ENCODE data around the gene HSPA1A. TPM values are rescaled to one million over a fixed set of nuclear protein-coding genes. Genes with fewer than 3 reads are reported as not detected.
A peak's percentile ranks its signal among the peaks of the same experiment; 100 is the strongest.
"Not testable (repeated sequence)": the region's sequence is repeated elsewhere in the genome, so short reads cannot be mapped to it uniquely, and the experiment has no call there.

HSPA1A gene
- polyA plus RNA-seq, 3 donors = 32.5 to 514 (median 76.3) TPM

GRCh38 chr6:31827286-31828079 is 12.1 kb downstream of the HSPA1A start, which contains the start of gene HSPA1B:
Gene HSPA1B (plus strand): TSS chr6:31827738. CDS start chr6:31827951, 213 bp downstream.
- WGBS, 3 donors = 0 to 1% (median 0%) methylated on average over 46 to 51 of the region's 56 CpGs
- peak within 1 kb of the TSS; percentile 21 for H3K27ac ChIP-seq (ENCODE audit: low read depth, low read length)

GRCh38 chr6:31829633-31830283 is 14.4 kb downstream of the HSPA1A start:
- no peak overlapping the region for H3K27ac ChIP-seq (ENCODE audit: low read depth, low read length)
- 1 to 3% (median 2%) methylated on average over 11 to 15 of the region's 15 CpGs for WGBS, 3 donors

- H3K27ac ChIP-seq (ENCODE audit: low read depth, low read length) = no peak overlapping the region
- 41 to 54% (median 47%) methylated on average over 6 of the region's 6 CpGs for WGBS, 3 donors
Observed at GRCh38 chr6:31830886-31831335, 15.6 kb downstream of the HSPA1A start.

GRCh38 chr6:31831350-31832215 is 16.2 kb downstream of the HSPA1A start:
- no peak overlapping the region for H3K27ac ChIP-seq (ENCODE audit: low read depth, low read length)
- 70 to 83% (median 76%) methylated on average over 15 of the region's 15 CpGs for whole genome bisulfite sequencing, 3 donors

GRCh38 chr6:31834367-31835250 is 19.3 kb downstream of the HSPA1A start:
- 0 to 1% (median 0%) methylated on average over 58 to 59 of the region's 59 CpGs for whole genome bisulfite sequencing, 3 donors
- H3K27ac ChIP-seq (ENCODE audit: low read depth, low read length) = peak overlapping the region; percentile 63

- no peak overlapping the region for H3K27ac ChIP-seq (ENCODE audit: low read depth, low read length)
- WGBS, 3 donors = 9 to 18% (median 13%) methylated on average over 14 of the region's 14 CpGs
Observed at GRCh38 chr6:31836047-31836473, 20.7 kb downstream of the HSPA1A start.

- WGBS, 3 donors = 20 to 23% (median 21%) methylated on average over 12 of the region's 12 CpGs
- no peak overlapping the region for H3K27ac ChIP-seq (ENCODE audit: low read depth, low read length)
Observed at GRCh38 chr6:31836474-31837368, 21.4 kb downstream of the HSPA1A start.

GRCh38 chr6:31837369-31838113 is 22.2 kb downstream of the HSPA1A start:
- H3K27ac ChIP-seq (ENCODE audit: low read depth, low read length) = no peak overlapping the region
- 9 to 33% (median 14%) methylated on average over 1 of the region's 1 CpG for WGBS, 3 donors

- 87 to 90% (median 87%) methylated on average over 9 of the region's 9 CpGs for WGBS, 3 donors
- not testable (repeated sequence) for H3K27ac ChIP-seq (ENCODE audit: low read depth, low read length)
Observed at GRCh38 chr6:31838114-31838553, 22.8 kb downstream of the HSPA1A start.

GRCh38 chr6:31838968-31839367 is 23.6 kb downstream of the HSPA1A start:
- WGBS, 3 donors = 93 to 95% (median 94%) methylated on average over 3 of the region's 3 CpGs
- no peak overlapping the region for H3K27ac ChIP-seq (ENCODE audit: low read depth, low read length)

- not testable (repeated sequence) for H3K27ac ChIP-seq (ENCODE audit: low read depth, low read length)
- WGBS, 3 donors = 87 to 90% (median 89%) methylated on average over 8 of the region's 8 CpGs
Observed at GRCh38 chr6:31839779-31840126, 24.4 kb downstream of the HSPA1A start.

- no peak overlapping the region for H3K27ac ChIP-seq (ENCODE audit: low read depth, low read length)
- WGBS, 3 donors = 89 to 93% (median 90%) methylated on average over 9 of the region's 9 CpGs
Observed at GRCh38 chr6:31842053-31842452, 26.7 kb downstream of the HSPA1A start.

- 87 to 98% (median 94%) methylated on average over 3 of the region's 3 CpGs for WGBS, 3 donors
- no peak overlapping the region for H3K27ac ChIP-seq (ENCODE audit: low read depth, low read length)
Observed at GRCh38 chr6:31844507-31844906, 29.2 kb downstream of the HSPA1A start.

GRCh38 chr6:31847276-31847978 is 32.1 kb downstream of the HSPA1A start:
- WGBS, 3 donors = 86 to 95% (median 95%) methylated on average over 2 of the region's 2 CpGs
- no peak overlapping the region for H3K27ac ChIP-seq (ENCODE audit: low read depth, low read length)

GRCh38 chr6:31850765-31851484 is 35.6 kb downstream of the HSPA1A start:
- H3K27ac ChIP-seq (ENCODE audit: low read depth, low read length) = no peak overlapping the region
- WGBS, 3 donors = 97 to 100% (median 98%) methylated on average over 2 of the region's 2 CpGs
